Fibroblast of peridontal ligament (primary cell): ENCODE data around the gene PEX11A.

Source experiments
- DNase-seq: peaks from one replicate; pipeline ENCODE4 v3.0.0-alpha.2; 2010; ENCODE audit errors: extremely low read depth

PEX11A gene

DNA sequence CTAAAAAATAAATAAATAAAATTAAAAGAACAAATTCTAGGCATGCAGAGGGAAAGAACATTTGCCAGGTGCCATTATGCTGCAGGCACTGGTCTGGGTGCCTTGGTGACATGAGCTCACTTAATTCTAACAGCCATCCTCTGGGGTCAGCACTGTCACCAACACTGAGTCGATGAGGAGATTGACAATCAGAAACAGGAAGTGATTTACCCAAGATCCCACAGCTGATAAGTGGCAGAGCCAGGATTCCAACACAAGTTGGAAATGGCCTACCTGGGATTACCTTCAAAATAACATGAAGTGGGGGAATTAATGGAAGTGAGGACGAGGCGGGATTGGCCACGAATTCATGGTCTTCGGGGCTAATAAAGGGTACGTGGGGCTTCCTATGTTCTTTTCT is 14.9 kb downstream of the PEX11A start:
- DNase-seq = no peak

DNA sequence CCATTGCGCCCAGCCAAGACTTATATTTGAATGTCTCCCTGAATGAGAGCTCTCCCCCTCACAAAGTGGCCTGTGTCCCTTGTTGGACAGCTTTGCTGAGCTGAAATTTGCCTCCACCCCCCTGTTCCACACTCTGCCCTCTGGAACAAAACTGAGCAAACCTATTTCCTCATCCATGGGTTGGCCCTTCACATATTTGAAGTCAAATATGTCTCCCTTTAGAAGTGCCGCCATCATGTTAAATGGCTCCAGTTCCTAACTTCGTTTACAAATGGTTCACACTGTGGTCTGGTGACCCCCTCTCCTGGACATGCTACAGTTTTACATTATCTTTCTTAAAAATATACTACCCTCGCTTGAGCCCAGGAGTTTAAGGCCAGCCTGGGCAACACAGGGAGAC is 16.0 kb downstream of the PEX11A start:
- no peak for DNase-seq

DNA sequence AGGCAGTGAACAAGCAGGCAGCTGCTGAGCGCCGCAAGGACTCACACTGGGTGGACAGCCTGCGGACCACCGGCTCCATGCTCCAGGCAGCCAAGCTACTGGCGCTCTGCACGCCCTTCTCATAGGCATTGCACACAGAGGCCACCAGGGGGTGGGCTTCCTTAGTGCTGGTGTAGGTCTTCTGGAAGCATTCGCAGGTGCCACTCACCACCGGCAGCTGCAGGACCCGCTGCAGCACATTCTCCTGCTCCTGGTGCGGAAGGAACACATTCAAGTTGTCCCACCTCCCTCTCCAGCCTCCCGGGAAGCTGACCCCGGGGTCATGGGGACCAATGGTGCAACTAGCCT is 17.4 kb downstream of the PEX11A start:
- DNase-seq = no peak

DNA sequence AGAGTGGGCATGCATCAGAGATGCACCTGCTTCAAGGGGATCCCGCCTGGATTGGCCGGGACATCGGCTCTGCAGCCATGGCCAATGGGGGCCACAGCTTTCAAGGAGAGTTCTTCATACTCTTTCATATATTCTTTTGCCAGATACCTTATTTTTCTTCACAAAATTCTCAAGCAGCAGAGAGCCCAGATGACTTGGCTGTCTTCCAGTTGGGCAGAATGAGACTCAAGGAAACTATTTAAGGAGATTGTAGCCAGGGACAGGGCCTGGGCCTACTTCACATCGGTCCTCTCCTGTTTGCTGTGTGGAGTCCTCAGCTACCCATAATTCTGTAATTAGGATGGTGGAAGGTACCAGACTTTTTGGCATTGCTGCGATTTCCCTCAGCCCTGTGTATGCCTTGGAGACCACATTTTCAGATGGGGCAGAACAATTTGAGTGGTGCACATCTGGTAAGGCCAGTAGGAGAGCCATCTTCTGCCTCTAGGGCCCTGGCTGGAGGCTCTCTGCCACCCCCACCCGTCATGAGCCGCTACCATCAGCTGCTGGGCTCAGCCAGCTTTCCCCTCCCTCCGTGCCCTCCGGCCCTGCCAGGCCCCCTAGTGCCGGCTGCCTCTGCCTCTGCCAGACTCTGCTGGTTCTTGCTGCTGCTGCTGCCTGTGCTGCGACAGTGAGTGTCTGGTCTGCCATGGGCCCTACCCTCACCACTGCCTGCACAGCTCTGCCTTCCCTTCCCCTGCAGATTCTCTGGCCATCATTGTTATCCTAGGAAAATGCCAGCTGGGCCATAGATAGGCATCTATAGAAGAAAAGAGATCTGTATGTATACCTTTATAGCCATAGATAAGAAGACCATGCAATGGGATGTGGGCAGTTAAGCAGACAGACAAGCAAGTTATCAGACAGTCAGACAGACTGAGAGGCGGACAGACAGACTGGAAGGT is 18.1 kb downstream of the PEX11A start:
- DNase-seq = peak; percentile 76

DNA sequence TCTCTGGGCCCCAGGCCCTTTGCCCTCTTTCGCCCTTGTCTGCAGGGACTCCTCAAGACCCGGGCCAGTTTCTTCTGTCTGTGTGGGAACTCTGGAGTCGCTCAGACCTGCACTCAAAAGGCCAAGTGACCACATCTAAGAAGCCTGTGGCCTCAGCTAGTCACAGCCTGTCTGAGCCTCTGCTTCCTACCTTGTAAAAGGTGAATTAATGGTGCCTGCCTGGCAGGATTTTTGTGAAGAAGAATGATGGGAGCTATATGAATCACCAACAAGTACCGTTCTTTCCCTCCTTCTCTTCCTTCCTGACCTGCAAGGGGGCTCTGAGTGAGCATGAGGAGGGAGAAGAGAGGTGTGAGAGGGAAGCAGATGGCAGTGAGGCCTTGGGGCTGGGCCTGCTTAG is 18.9 kb downstream of the PEX11A start:
- no peak for DNase-seq

DNA sequence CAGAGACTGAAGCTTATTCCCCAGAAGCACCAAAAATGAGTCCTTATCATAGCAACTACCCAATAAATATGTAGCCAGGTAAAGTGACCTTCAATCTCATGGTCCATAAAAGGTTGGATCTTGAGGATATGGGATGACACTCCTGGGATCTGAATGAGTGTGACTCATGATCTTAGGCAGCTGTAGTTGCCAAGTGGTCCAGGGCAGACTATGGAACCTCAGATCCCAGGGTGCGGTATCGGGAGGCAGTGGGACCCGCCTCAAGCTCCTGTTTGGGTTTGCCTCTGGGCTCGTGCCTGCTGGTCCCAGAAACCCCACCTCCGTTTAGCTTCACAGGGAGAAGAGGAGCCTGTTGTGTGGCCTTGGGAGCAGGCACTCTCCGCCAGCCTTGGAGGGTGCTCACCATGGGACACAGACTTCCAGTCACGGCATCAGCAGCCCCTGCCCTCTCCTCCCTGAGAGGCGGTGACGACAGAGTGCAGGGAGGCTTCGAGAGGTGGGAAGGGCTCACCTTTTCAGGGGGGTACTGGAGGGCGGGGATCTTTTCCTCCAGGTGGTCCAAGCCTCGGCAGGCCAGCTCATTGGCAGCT is 19.5 kb downstream of the PEX11A start:
- DNase-seq = no peak

DNA sequence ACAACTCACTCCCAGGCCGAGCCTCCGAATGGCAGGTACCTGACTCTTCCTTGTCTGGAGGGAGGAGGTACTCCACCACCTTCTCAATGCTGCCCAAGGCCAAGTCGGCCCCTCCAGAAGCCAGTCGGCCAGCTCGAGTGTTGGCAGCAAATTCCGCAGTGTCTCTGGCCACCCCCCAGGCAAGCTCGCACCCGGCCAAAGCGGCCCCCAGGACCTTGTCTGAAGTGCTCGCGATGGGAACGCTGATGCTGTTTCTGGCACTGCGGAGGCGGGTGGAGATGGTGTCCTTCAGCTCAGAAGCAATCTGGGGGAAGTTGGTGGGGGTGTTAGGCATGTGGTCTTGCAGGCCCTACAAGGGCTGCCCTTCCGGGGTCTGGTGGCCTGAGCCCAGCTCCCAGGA is 20.6 kb downstream of the PEX11A start:
- DNase-seq = no peak

DNA sequence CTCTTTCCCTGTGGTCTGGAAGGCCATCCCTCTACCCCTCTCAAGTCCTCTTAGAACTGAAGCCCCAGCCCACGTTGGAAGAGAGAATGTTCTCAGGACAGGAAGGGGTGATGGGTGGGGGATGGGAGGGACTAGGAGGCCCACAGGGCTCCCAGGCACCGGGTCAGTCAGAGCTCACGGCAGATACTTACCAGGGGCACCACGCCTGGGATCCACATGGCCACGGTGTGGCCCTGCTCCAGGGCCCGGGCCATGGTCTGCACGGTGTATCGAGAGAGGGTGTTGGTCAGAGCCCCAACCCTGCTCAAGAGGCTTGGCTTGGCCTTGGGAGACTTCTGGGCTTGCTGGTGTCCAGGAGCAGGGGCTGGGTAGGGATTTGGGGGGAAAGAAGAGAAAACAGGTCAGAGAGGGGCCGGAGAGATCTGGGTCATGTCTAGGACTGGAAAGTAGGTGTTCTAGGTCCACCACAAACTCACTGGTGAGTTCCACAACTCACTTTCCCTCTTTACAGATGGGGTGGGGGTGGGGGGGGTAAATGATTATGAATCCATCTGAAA is 21.2 kb downstream of the PEX11A start:
- DNase-seq = no peak

DNA sequence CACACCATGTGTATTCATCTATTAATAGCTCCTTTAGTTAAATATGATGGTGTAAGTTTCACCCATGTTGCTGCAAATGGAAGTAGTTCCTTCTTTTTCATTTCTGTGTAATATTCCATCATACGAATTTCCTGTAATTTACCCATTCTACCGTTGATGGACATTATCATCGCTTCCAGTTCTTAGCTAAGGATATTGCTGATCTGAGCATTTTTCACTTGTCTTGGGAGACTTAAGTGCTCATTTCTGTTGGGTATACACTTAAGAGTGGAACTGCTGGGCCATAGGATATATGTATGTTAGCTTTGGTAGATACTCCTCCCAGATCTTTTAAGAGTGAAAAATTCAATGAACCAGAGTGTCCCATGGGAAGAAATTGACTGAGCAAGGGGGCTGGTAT is 22.4 kb downstream of the PEX11A start:
- DNase-seq = no peak

DNA sequence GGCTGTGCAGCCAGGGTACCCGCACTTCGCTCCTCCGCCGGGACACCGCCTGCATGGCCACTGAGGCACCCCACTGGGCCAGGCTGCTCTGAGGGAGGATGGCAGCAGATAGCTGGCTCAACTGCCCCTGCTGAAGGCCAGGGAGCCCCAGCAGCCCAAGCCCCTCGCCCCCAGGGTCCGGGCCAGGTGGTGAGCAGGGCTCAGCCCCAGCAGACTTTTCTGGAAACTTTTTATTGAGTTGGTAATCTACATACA is 22.9 kb downstream of the PEX11A start:
- no peak for DNase-seq

DNA sequence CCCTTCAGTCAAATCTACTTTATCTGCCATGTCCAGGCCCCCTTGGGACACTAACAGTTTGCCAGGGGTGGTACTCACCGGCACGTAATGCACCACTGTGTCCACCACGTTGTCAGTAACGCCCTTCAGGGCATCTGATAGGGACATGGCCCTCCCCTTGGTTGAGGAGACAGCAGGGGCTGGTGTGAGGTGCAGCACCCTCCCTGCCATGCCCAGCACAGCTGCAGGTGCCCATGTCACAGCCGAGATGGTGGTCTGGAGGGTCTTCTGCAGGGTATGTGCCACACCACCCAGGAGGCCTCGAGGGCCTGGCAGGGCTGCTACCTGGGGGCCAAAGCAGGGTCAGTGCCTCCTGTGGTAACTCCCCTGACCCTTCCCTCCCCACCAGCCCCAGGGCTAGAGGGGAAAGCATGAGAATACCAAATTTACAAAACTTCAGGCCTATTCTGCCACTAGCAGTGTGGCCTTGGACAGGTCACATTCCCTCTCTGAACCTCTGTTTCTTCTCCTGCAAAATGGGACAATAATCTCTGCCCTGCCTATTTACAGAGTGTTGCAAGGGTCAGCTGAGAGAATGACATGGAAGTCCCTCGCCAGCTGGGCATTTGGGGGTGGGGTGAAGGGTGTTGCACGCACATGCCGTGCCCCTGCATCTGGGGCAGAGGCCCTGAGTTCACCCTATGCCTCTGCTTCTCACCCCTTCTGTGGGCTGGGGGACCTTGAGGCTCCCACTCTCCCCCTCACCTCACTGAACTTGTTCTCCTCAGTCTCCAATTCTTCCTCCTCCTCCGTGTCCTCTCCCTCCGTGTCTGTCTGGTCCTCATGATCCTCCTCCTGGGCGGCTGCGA is 23.5 kb downstream of the PEX11A start:
- DNase-seq = no peak

DNA sequence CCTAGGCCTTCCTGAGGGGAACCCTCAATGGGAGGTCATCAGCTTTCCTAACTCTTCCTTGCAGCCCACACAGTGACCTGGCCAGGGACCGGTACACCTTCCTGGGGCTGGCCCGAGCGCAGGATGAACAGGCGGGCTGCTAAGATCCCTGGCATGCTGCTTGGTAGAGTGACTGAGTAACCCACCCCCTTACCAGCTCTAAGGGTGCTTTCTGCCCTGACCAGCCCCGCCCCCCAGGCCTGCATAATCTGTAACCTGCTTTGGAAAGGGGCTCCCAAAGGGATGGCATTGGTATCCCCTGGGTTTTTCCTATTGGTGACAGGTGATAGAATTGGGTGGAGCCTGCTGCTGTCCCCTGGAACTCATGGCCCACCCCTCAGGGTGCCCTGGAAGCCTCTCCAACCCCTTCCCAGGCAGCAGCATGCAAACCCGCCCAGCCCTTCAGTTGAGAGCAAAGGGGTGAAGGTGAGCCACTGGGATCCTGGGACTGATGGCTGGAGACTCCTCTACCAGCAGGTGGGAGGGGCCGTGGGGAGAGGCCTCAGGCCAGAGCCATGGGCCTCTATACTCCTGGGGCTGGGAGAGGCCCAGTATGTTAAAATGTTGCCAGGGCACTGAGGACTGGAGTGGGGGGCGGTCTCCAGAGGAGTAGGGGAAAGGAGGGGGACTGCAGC is 24.2 kb downstream of the PEX11A start:
- no peak for DNase-seq

DNA sequence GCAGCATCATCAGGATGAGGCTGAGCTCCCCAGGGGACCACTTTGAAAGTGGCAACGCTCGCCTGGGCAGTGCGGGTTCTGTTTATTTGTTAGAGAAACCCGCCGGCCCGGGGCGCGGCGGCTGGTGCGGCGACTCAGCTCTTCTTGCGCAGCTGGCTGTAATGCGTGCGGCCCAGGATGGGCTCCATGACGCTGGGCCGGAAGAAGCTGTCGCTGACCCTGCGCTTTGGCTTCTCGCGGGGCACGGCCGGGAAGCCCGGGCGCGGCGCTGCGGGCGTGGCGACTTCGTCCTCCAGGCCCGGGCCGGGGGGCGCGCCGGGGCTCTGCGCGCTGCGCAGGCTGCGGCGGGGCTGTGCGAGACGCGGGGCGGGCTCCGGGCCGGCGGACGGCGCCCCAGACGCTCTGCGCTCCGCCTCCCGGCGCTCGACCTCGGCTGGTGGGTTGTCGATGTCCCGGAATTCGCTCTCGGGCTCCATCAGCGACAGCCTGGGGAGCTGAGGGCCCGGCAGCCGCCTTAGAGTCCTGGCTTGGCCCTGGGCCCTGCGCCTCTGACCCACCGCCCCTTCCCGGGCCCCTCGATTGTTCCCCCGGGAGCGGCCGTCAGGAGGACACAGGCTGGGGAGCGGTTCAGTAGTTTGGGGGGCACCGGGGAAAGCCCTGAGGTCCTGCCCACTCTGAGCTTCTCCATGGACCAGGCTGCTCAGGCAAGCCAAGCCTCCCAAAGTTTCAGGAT is 24.9 kb downstream of the PEX11A start:
- DNase-seq = peak; percentile 53

DNA sequence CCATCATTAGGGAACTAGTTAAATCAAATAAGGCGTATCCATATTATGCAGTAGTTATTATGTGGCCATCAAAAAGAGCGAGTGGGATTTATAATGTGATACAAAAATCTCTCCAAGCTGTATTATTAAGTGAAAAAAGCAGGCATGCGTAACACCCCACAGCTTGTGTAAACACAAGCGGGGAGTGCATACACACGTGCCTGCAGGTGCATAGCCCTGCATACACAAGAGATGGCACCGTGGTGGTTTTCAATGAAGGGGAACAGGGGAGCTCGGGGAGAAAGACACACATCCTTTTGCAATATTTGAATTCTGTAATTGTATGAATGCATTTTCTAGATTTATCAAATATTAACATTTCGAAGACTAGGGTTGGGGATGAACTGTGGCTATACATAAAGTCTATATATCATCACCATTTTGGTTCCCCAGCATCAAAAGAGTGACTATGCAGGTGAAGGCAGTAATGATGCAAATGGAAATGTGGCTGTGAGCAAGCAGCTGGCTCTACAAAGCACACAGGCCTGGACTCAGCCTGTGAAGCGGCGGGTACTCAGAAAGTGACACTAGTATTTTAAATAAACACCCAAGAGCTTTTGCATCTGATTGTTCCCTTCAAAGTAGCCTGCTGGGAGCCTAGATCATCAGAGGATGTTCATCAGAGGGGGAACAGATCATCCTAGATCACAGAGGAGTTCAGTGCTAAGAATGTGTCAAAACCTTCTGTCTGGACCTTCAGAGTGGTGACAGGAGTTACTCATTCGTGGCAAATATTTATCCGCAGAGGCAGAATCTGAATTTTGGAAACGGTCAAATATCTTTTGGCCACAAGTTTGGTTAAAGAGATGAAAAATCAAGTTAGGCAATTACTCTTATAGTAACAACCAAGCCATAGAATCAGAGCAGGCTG is 25.9 kb downstream of the PEX11A start:
- DNase-seq = no peak

DNA sequence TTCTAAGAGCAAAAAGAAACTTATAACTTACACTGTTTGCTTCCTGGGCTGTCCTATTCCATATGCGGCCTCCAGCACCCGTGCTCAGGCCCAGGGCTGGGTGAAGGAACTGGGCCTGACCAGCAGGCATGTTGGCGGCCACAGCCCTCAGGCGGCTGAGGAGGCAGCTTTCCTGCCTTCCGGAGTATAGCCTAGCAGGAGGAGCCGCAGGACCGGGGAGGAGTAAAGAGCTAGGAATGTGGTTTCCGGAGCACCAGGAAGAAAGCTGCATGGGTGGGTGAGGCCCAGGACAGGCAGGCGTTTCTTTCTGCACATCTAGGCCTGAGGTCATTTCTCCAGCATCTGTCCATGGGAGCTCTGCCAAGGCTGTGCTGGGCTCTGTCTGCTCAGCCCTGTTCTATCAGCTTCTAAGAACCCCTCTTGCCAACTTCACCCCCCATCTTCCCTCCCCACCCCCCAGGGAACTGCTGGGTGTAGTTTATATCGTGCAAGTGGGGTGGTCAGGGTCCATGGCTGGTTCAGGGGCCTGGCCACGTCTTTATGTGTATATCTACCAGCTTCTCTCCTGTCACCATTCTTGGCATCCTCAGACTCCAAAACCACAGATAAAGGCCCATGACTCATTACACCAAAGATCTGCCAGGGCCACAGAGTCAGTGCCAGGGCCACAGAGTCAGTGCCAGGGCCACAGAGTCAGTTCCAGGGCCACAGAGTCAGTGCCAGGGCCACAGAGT is 27.5 kb downstream of the PEX11A start:
- peak; percentile 88 for DNase-seq

DNA sequence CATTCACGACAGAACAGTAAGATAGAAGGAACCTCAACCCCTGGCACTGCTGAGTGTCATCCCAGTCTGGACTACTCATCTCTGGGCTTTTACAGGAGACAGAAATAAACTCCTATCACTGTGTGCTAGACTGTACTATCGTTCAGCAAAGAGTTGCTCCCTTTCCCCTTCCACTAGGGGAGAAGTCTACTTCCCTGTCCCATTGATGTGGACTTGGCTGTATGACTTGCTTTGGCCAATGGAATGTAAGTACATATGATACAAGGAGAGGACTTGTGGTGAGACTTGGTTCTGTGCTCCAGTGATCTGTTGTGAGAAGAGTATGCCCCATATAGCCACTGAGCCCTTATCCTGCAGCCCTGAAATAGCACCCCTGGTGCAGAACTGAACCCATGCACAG is 30.0 kb downstream of the PEX11A start:
- DNase-seq = no peak

DNA sequence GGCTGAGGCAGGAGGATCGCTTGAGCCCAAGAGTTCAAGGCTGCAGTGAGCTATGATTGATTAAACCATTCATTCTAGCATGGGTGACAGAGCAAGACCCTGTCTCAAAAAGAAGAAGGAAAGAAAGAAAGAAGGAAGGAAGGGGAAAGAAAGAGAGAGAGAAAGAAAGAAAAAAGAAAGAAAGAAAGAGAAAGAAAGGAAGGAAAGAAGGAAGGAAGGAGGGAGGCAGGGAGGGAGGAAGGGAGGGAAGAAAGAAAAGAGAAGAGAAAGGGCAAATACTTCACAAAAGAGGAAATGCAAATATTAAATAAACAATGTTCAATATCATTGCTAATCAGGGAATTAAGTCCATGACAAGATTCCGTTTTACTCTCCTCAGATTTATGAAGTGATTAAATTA is 31.3 kb downstream of the PEX11A start:
- no peak for DNase-seq

DNA sequence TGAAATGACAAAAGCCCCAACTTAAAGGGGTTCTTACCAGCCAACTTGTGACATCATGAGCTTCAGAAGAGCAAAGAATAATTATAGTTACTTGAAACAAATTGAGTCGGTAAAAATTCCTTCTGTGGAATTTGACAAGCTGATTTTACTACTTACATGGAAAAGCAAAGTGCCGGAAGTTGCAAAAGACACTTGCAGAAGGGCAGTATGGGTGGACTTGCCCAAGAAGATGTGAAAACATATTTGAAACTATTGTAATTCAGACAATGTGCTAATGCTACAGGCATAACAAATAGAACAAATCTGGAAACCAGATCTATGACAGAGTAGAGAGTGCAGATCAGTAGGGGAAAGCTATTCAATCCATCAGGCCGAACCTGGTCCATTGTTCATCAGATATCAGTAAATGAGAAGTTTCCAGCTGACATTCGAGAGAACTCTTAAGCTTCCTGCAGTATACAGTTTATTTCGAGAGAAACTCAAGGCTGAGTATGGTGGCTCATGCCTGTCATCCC is 32.8 kb downstream of the PEX11A start:
- DNase-seq = no peak

DNA sequence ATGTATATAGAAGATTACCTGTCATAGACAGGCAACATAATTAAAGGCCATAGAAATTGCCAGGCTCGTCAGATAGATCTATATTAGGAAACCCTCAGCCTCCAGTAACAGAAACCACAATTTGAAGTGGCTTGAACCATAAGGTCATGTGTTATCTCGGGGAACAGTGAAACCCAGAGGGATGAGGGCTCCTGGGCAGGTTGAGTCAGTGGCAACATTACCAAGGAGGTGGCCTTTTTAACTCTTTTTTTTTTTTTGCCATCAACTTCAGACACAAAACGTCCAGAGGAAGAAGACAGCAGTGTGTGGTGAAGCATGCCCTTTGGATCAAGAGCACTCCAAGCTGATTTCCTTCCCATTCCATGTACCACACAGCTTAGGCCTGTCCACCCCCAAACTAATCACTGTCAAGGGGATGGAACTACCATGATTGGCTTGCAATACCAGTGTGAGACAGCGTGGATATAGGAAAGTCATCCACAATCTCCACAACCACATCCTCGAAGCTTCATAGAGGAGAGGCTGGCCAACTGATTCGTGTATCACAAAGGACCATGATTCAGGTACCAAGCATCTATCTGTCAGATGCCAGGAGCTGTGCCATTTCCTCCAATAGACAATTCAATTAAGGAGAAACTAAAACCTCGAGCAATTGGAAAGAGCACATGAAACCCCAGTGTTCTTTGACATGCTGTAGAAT is 34.3 kb downstream of the PEX11A start:
- DNase-seq = no peak
